HK-2 (cell line): Measurements from ENCODE around the gene STARD9.
"Not testable (repeated sequence)": the region's sequence is repeated elsewhere in the genome, so short reads cannot be mapped to it uniquely, and the experiment has no call there.

ENCODE experiments used
- DNase-seq: peaks from one replicate; pipeline ENCODE4 v3.0.0-alpha.2; 2018; ENCODE audit not compliant: unreplicated experiment

Gene STARD9

DNA sequence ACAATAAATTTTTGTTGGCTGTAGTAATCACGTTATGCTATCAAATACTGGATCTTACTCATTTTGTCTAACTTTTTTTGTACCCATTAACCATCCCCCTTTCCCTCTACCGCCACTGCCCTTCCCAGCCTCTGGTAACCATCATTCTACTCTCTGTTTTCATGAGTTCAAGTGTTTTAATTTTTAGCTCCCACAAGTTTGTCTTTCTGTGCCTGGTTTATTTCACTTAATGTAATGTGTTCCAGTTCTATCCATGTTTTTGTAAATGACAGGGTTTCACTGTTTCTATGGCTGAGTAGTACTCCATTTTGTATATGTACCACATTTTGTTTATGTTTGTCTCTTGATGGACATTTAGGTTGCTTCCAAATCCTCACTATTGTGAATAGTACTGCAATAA lies 52.1 kb downstream of the STARD9 start:
- no peak for DNase-seq

GRCh38 chr15:42628761-42629160 lies 53.4 kb downstream of the STARD9 start:
- no peak for DNase-seq

- no peak for DNase-seq
These were observed 56.8 kb downstream of the STARD9 start for GRCh38 chr15:42632105-42632675.

- no peak for DNase-seq
These were observed 64.7 kb downstream of the STARD9 start for GRCh38 chr15:42640109-42640508.

- DNase-seq = peak; percentile 41
These were observed 75.0 kb downstream of the STARD9 start for GRCh38 chr15:42650208-42651066.

DNA sequence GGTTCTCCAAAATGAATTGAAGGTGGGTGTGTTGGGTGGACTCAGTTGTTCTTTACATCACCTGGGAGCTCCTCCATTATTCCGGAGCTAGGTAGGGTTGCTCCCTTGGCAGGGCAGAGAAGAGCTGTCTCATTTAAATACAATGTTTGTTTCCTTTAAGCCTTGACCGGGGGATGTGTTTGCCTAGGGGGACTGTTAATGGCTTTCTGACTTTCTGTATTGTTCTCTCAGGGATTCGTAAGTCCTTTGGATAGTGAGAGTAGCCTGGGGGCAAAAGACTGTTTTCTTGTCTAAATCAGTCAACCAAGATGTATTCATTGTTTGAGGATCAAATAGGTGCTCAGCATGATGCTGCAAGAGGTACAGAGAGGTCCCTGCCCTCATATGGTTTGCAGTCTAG lies 90.4 kb downstream of the STARD9 start:
- DNase-seq = no peak

GRCh38 chr15:42667855-42668254 lies 92.4 kb downstream of the STARD9 start:
- no peak for DNase-seq

DNA sequence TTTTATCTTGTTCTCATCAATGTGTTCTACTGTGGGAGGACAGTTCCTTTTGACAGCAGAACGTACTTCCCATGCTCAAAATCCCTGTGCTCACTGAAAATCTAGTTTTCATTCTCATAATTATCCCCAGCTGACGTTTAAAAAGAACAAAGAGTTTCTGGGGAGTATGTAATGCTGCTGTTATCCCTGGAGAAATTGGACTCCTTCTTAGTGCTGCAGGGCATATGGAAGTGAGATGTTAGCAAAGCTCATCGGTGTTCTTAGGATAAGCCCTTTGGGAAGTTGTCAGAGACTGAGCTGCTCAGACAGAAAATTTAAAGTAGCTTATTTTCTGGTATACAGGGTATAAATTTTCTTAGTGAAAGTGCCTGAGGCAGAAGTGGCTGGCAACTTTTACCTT lies 95.0 kb downstream of the STARD9 start:
- no peak for DNase-seq

GRCh38 chr15:42672444-42672843 lies 97.0 kb downstream of the STARD9 start:
- DNase-seq = no peak

GRCh38 chr15:42674472-42674871 lies 99.1 kb downstream of the STARD9 start:
- no peak for DNase-seq

DNA sequence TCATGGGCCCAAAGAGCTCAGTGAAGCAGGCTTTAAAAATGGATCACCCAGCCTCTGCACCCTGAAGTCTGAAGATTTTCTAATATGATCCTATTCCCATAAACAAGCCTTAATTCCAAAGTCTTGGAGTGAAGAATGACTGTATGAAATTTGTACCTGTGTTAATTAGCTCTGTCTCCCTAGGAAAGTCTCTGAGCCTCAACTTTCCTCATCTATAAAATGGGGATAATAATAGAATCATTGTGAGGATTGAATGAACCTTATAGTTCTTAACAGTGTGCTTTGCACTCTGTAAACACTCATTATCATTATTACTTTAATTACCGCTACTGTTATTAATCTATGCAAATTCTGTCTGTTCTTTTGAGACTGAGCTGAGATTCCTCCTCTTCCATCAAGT lies 99.6 kb downstream of the STARD9 start:
- DNase-seq = no peak

- no peak for DNase-seq
These were observed 104.1 kb downstream of the STARD9 start for GRCh38 chr15:42679285-42680141.

DNA sequence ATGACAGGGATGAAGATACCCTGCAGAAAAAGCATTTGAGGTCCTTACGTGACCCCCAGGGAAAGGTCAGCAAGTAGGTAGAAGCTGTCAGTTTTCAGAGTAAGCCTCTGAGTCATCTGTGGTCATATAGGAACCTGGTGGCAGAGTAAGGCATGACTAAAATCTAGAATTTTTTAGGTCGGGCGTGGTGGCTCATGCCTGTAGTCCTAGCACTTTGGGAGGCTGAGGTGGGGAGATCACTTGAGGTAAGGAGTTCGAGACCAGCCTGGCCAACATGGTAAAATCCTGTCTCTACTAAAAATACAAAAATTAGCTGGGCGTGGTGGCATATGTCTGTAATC lies 104.7 kb downstream of the STARD9 start:
- not testable (repeated sequence) for DNase-seq

DNA sequence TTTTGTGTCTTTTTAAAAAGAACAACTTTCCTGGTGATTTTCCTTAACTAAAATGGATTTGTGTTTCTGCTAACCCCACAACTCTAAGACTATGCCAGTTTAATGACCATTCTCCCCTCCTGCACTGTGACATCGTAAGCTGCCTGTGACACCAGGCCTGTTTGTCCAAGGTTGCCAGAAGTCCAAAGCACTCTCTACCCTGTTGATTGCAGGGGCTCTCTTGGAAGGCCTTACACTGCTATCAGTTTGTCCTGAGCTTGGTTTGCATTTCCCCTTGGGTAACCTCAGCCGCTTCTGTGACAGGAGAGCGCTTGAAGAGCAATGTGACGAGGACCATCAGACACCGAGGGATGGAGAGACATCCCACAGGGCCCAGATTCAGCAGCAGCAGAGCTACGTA lies 105.7 kb downstream of the STARD9 start:
- no peak for DNase-seq

DNA sequence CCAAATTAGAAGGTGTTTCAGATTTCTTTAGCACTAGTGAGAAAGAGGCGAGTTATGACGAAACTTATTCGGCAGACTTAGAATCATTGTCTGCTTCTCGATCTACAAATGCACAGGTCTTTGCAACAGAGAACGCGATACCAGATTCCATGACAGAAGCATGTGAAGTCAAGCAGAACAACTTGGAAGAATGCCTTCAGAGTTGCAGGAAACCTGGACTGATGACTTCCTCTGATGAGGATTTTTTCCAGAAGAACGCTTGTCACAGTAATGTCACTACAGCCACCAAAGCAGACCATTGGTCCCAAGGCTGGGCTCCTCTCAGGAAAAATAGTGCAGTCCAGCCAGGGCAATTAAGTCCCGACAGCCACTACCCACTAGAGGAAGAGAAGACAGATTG lies 110.9 kb downstream of the STARD9 start:
- DNase-seq = no peak

DNA sequence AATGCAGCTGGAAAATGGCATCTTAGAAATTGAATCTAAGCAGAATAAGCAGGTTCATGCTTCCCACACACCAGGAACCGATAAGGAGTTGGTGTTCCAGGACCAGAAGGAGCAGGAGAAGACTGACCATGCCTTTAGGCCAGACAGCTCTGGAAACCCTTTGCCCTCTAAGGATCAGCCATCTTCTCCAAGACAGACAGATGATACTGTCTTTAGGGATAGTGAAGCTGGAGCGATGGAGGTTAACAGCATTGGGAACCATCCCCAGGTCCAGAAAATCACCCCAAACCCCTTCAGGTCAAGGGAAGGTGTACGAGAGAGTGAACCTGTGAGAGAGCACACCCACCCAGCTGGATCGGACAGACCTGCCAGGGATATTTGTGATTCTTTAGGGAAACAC lies 112.3 kb downstream of the STARD9 start:
- no peak for DNase-seq

- DNase-seq = no peak
These were observed 112.9 kb downstream of the STARD9 start for GRCh38 chr15:42688301-42688700.

- no peak for DNase-seq
These were observed 115.9 kb downstream of the STARD9 start for GRCh38 chr15:42691308-42691707.

DNA sequence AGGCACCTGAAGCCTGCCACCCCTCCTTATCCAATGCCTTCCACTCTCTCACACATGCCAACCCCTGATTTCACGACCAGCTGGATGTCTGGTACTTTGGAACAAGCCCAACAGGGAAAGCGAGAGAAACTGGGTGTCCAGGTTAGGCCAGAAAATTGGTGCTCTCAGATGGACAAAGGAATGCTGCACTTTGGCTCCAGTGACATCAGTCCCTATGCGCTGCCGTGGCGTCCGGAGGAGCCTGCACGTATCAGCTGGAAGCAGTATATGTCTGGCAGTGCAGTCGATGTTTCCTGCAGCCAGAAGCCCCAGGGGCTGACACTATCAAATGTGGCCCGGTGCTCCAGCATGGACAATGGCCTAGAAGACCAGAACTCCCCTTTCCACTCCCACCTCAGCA lies 116.4 kb downstream of the STARD9 start:
- no peak for DNase-seq

DNA sequence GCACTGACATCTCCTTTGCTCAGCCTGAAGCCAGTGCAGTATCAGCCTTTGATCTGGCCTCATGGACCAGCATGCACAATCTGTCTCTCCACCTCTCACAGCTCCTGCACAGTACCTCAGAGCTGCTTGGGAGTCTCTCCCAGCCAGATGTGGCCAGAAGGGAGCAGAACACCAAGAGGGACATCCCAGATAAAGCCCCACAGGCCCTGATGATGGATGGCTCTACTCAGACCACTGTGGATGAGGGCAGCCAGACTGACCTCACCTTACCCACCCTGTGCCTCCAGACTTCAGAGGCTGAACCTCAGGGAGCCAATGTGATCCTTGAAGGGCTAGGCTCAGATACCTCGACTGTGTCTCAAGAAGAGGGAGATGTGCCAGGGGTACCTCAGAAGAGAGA lies 117.1 kb downstream of the STARD9 start:
- no peak for DNase-seq

- no peak for DNase-seq
These were observed 117.6 kb downstream of the STARD9 start for GRCh38 chr15:42692997-42693396.

GRCh38 chr15:42693496-42693895 lies 118.1 kb downstream of the STARD9 start:
- DNase-seq = no peak

DNA sequence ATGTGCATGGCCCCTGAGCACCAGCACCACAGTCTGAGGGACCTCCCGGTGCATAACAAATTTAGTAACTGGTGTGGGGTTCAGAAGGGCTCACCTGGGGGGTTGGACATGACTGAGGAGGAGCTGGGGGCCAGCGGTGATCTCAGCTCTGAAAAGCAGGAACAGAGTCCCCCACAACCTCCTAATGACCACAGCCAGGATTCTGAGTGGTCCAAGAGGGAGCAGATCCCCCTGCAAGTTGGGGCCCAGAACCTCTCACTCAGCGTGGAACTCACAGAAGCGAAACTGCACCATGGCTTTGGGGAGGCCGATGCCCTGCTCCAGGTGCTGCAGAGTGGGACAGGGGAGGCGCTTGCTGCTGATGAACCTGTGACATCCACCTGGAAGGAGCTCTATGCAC lies 118.5 kb downstream of the STARD9 start:
- no peak for DNase-seq
